ENCODE measurements around the gene TOB1.

Gene TOB1

DNA sequence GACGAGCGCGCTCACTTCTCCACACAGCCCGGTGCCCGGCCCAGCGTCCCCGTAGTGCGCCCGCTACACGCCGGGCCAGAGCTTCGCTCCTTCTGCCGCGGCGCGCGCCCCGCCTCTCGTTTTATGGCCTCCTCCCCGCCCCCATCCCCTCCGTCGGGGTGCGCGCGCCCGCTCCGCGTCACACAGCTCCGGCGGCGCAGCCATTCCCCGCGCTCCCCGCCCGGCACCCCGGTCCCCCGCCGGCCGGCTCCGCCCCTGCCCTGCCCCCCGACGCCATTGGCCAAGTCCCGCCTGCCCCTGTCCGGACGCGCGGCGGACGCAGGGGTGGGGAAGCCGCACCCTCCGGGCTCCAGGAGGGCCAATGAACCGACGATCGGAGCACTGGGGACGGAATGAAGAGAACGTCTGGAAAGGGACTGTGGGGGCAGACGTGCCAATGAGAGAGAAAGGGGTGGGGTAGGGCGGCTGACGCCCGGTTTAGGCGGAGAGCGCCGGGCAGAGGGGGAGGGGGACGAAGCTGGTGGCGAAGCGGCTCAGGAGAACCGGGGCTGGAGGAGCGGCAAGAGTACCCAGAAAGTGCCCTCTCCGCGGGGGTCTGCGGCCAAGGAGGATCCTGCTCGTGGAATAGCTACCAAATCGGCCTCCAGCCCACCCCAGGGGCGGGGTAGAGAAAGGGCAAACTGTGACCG, at the start of gene TOB1:
TSS of gene TOB1 (minus strand) at position 94 of the 689 bp plus-strand sequence. CDS start 2,337 bp downstream, outside the sequence.
- peak; percentile 92 for DNase-seq (ENCODE audit: low read depth)

DNA sequence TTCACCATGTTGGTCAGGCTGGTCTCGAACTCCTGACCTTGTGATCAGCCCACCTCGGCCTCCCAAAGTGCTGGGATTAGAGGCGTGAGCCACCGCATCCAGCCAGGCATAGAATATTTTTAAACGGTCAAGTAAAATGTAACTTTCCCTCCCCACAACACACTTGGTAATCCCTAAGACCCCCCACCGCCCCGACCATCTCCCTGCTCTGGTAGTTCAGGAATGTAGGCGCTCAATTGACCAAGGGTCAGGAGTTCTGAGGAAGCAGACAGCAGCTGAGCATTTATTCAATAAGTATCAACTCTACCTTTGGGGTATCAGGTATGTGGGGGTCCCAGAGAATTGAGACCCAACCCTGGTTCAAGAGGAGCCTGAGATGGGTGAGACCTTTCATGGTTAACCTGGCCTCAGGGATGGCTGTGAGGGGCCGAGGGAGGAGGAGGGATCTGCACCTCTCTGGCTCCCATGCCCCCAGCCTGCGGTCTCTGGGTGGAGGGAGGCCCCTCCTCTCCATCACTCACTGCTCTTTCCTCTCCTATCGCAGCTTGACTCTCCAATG, 48.4 kb upstream of the TOB1 start:
- no peak for DNase-seq (ENCODE audit: low read depth)

GRCh38 chr17:50913120-50913519, 47.0 kb upstream of the TOB1 start:
- DNase-seq (ENCODE audit: low read depth), result no peak

GRCh38 chr17:50911890-50912289, 45.7 kb upstream of the TOB1 start:
- no peak for DNase-seq (ENCODE audit: low read depth)

DNA sequence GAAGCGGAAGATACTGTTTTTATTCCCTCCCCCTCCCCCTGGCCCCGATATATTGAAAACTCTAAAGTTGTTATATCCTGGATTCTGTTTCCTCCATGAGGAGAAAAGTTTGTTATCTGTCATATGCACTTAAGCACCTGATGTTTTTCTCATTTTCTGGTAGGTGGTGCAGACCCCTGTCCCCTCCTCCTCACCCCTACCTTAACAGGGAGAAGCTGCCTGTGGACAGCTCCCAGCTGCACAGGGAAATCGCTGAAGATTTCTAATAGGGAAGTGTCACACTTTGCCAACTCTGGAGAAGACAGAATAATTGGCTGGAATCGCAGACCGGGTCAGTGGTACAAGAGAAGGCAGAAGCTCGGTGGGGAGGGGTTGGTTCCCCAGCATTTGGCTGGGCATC, 45.3 kb upstream of the TOB1 start:
- DNase-seq (ENCODE audit: low read depth), result no peak

DNA sequence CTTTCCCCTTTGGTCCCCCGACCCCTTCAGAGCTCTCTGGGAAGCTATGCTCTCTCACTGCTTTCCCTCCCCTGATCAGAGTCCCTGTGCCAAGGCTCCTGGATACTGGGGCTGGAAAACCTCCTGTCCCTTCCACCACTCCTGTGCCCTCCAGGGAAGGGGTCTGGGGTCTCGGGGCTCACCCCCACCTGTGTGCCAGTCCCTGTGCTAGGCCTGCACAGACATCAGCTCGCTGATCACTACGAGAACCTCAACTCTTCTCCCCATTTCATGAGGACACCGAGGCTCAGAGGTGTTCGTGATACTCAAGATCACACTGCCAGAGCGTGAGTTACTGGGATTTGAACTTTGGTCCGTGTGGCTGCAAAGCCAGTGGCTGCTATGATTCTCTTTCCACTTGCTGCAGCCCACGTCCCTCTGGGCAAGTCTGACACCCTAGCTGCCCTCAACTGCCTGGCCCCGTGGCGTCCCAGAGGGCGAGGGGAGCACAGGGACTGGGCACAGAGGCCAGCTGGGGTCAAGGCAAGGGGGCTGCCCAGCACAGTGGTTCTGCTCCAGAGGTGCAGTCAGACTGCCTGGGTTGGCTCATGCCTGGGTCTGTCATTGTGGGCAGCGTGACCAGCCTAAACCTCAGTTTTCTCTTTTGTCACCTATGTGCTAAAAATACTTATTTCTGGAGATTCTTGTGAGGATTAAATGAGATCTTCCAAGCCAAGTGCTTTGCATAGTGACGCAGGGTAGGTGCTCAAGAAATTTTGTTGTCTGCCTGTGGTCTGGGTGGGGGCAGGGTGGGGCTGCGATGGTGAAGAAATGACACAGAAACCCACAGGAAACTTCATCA, 43.8 kb upstream of the TOB1 start:
- peak; percentile 47 for DNase-seq (ENCODE audit: low read depth)

DNA sequence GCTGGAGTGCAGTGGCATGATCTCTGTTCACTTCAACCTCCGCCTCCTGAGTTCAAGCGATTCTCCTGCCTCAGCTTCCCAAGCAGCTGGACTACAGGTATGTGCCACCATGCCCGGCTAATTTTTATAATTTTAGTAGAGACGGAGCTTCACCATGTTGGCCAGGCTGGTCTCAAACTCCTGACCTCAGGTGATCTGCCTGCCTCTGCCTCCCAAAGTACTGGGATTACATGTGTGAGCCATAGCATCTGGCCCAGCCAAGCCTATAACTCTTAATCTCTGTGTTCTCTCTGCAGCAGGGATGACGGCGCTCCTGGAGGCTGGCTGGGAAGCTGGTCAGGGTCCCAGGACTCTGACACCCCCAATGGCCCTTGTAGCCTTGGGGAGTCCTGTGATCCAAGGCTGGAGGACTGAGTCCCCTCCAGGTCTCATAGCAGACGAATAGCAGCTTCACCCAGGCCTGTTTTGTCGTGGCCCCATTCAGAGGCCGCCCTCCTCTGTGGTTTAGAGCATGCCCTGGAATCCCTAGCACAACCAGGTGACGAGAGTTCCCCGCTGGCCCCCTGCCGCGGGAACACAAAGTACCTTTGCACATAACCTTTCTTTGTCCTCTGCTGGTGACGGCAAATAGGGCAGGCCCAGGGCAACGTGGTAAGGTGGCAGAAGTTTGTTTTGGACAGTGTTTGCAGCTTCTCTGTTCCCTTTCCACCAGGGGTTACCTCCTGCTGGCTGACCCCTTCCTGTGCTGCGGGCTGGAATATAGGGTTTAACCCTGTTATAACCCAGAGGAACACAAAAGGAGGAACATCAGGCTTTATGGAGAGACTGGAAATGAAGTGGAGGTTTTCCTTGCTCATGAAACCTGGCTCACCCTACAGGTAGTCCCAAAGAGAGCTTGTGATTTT, 43.0 kb upstream of the TOB1 start:
- no peak for DNase-seq (ENCODE audit: low read depth)

GRCh38 chr17:50908140-50908859, 42.1 kb upstream of the TOB1 start:
- DNase-seq (ENCODE audit: low read depth), result no peak

DNA sequence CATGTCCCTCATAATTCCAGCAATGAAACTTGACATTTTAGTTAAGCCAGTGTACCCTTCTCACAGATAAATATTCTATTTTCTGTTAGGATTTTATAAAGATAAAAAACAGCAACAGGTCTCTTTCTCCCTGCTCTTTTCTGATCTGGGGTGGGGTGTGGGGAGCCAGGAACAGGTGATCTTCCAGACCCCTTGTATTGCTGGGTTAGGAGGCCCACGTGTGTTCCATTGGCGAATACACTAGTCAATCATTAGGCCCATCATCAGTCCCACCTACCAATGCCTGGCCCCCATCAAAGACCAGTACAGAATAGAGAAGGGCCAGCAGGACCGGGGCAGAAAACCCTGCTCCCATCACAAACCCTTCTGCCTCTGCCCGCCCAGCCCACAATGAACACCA, 40.3 kb upstream of the TOB1 start:
- no peak for DNase-seq (ENCODE audit: low read depth)

GRCh38 chr17:50905460-50905803, 39.3 kb upstream of the TOB1 start:
- no peak for DNase-seq (ENCODE audit: low read depth)

DNA sequence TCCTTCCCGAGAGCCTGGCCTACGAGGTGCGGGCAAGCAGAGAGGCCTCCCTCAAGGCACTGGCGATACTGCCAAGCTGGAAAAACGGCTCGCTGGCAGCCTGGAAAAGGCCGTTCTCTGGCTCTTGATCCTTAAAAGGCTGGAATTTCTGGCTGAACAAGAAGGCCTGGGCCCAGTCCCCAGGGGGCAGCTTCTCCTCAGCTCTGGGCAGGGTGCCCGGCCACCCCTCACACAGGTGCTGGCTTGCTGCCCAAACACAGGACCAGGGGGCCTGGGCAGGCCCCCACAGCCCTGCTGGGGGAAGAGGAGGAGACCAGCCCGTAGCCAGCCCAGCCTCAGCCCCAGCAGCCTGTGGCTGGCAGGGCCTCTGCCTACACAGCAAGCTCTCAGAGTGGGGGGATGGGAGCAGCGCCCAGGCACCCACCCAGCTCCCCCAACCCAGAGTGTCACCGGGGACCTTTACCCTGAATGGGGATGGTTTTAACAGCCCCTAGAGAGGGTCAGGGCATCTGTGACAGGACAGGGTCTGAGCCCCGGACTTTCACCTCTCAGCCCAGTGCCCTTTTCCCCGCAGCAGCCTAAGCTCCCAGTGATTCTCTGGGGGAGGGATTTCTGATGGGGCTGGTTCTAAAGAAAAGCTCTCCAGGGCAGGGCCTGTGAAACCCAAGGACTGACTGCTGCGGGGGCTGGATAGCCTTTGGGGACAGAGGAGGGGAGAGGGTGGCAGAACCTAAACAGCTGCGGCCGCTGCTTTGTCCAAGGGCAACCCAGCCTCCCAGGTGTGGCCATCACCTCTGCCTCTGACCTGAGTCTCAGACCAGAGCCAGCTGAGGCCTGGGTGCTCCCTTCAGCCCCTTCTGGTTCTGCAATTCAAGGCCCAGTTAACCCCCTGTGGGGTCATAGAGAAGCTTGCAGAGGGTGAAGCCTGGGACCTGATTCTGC, 38.6 kb upstream of the TOB1 start:
- DNase-seq (ENCODE audit: low read depth), result no peak

GRCh38 chr17:50903604-50904517, 37.7 kb upstream of the TOB1 start:
- no peak for DNase-seq (ENCODE audit: low read depth)

DNA sequence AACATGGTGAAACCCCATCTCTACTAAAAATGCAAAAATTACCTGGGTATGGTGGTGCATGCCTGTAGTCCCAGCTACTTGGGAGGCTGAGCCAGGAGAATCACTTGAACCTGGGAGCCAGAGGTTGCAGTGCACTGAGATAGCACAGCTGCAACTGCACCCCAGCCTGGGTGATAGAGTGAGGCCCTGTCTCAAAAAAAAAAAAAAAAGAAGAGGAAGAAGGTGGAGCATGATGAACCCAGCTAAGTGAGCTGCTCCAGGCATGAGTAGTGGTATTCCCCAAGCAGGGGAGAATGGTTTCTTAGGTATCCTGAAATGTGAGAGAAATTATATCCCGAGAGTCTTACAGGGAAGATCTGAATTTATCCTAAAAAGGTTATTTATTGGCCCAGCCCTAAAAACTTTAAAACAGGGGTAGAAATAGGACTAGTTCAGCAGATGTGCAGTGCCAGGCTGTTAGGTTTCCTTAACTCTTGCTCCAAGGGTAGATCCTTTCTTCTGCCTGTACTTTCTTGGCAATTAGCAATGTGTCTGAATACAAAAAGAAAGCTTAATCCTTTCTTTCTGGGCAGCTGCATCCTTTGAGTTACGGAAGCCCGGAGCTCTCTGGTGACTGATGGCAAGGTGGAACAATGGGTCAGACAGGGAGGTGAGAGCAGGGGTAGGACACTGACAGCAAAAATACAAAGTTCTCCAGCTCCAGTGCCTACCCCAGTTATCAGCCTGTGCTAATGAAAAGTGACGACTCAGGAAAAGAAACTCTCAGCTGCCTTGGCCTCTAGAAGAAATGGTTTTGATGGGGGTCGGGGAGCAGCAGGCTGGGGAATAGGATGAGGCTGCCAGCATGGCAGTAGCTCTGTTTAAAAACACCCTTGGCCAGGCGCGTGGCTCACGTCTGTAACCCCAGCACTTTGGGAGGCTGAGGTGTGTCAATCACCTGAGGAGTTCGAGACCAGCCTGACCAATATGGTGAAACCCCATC, 36.5 kb upstream of the TOB1 start:
- no peak for DNase-seq (ENCODE audit: low read depth)

DNA sequence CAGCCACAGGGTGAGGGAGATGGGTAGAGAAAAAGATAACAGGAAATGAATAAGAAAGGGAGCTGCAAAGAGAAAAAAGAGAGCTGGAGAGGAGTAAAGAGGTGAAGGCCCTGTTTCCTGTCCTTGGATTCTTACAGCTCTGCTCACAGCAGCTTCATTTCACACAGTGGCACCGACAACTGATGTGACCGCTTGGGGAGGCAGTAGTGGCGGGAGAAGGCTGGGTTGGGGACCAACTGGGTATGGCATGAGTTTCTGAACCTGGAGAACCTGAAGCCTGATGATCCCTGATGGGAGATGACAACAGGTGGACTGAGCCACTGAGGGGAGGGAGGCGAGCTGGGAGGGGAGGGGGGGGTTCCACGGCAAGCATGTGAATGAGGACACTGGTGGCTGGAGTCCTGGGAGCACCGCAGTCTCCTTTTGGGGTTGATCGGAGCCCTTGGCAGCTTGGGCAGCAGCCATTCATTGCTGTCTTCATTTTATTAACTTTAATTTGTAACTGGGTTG, 34.3 kb upstream of the TOB1 start:
- no peak for DNase-seq (ENCODE audit: low read depth)

- no peak for DNase-seq (ENCODE audit: low read depth)
Observed at GRCh38 chr17:50899559-50900319, 33.6 kb upstream of the TOB1 start.

- no peak for DNase-seq (ENCODE audit: low read depth)
Observed at GRCh38 chr17:50899005-50899460, 32.9 kb upstream of the TOB1 start.

Measured in stimulated activated CD8-positive, alpha-beta memory T cell treated with anti-CD3 and anti-CD28 coated beads, Interleukin-15, amount 100 ng/mL, for 1 hour (primary cell).